GM12875 (cell line): ENCODE data around the gene NFIC.

Experiments used
- H3K4me3 ChIP-seq: one replicate; pipeline ENCODE4 v1.5.1; 2011; ENCODE audit warnings: low read depth, low read length, control low read depth
- CTCF ChIP-seq: IDR thresholded peaks from 2 replicates; pipeline ENCODE4 v1.5.1; 2011; ENCODE audit warnings: low read depth, mild to moderate bottlenecking, control low read depth, inconsistent platforms, low read length, moderate library complexity, borderline replicate concordance; ENCODE audit not compliant: insufficient read depth

Gene NFIC

GRCh38 chr19:3514930-3515329, 148.5 kb downstream of the NFIC start:
- no peak for TF ChIP-seq CTCF
- no peak overlapping the region for H3K4me3 ChIP-seq

- no peak for TF ChIP-seq CTCF
- H3K4me3 ChIP-seq: no peak overlapping the region
These were observed 149.6 kb downstream of the NFIC start for GRCh38 chr19:3515891-3516422.

GRCh38 chr19:3516675-3517207, 150.4 kb downstream of the NFIC start:
- no peak for TF ChIP-seq CTCF
- no peak overlapping the region for H3K4me3 ChIP-seq

GRCh38 chr19:3517638-3518037, 151.3 kb downstream of the NFIC start:
- TF ChIP-seq CTCF: no peak
- no peak overlapping the region for H3K4me3 ChIP-seq

DNA sequence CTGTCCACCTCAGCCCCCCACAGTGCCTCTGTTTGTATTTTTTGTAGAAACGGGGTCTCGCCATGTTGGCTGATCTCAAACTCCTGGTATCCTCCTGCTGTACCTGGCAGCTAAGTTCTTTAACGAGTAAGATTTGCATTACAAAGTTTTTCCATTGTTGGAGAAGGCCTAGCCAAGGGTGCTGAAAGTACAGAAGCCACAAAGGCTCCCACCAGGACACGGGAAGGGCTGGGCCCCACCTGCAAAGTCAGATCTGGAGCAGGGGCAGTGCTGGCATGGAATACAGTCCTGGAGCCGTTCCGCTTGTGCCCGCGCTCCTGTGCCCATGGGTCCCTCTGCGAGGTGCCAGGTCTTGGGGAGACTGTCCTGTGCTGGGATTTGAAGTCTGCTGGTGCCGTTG, 151.9 kb downstream of the NFIC start:
- H3K4me3 ChIP-seq: no peak overlapping the region
- no peak for TF ChIP-seq CTCF

- TF ChIP-seq CTCF: no peak
- no peak overlapping the region for H3K4me3 ChIP-seq
These were observed 152.3 kb downstream of the NFIC start for GRCh38 chr19:3518659-3519058.
